ENCODE measurements around the gene CDC5L. TPM values are rescaled to one million over a fixed set of nuclear protein-coding genes. Genes with fewer than 3 reads are reported as not detected.

CDC5L gene
- total RNA-seq, 1 donor from 2014 or later, result 26.6 TPM

DNA sequence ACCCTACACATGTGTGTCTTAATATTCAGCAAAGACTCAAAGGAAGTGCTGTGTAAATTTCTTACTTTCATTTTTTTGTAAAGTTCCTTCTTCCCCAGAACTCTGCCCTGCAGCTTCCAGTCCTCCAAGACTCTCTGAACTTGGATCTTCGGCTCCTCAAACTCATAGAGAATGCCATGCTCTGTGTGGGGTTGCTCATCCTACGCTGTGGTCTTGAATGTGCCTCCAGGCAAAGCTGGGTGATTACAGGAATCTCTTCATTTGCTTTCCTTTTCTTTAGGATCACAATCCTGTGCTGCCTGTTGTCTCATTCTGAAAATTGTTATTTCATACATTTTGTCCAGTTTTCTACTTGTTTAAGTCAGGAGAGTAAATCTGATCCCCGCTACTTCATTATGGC lies 14.5 kb upstream of the CDC5L start:
- intact Hi-C loops (cut with micrococcal nuclease), result no loop called here

GRCh38 chr6:44373787-44374186 lies 13.7 kb upstream of the CDC5L start:
- intact Hi-C loops (cut with micrococcal nuclease), result no loop called here

GRCh38 chr6:44375071-44375470 lies 12.4 kb upstream of the CDC5L start:
- intact Hi-C loops (cut with micrococcal nuclease), result no loop called here

GRCh38 chr6:44377484-44377883 lies 10.0 kb upstream of the CDC5L start:
- intact Hi-C loops (cut with micrococcal nuclease), result no loop called here

- intact Hi-C loops (cut with micrococcal nuclease), result no loop called here
Measured at GRCh38 chr6:44377971-44378370, 9.5 kb upstream of the CDC5L start.

- intact Hi-C loops (cut with micrococcal nuclease), result no loop called here
Measured at GRCh38 chr6:44381739-44382138, 5.8 kb upstream of the CDC5L start.

DNA sequence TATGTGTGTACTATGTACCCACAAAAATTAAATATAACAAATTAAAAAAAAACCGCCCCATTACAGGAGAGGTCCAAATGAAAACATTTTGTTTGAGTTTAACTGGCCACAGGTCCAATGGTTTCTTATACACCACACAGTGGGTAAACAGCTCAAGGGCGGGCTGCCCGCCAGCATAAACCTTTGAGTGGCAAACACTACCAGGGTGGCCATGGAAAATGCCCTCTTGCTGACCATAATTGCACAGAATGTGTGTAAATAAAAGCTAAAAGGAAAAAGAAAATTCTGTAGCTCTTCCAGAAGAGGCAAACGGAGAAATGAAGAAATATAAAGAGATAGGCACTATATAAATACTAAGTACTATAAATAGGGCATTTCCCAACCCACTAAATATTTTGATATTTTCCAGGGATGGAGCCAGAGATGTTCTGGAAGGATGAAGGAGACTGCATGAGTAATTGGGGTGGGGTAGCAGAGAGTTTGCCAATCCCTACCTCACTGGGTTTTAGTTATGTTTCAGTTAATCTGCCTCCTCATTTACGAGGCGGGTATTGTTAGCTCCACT lies 1.1 kb upstream of the CDC5L start:
- intact Hi-C loops (cut with micrococcal nuclease), result loop anchor here (2.0 to 5.0 kb wide), 8 partner anchors 140 to 1824 kb away; partner anchors contain the start of genes GTPBP2, HSP90AB1, POLH and POLR1C

- intact Hi-C loops (cut with micrococcal nuclease), result loop anchor here (1.0 to 5.0 kb wide), 12 partner anchors 74 to 1825 kb away; partner anchors contain the start of genes AARS2, GTPBP2, HSP90AB1 and MRPL14
Measured at GRCh38 chr6:44386929-44387345, 569 bp upstream of the CDC5L start.

- intact Hi-C loops (cut with micrococcal nuclease), result loop anchor here (5.0 kb wide), 3 partner anchors 616 to 1826 kb away; partner anchors contain the start of genes POLR1C, UBR2, VEGFA and YIPF3
Measured at GRCh38 chr6:44388135-44388487, 605 bp downstream of the CDC5L start.

DNA sequence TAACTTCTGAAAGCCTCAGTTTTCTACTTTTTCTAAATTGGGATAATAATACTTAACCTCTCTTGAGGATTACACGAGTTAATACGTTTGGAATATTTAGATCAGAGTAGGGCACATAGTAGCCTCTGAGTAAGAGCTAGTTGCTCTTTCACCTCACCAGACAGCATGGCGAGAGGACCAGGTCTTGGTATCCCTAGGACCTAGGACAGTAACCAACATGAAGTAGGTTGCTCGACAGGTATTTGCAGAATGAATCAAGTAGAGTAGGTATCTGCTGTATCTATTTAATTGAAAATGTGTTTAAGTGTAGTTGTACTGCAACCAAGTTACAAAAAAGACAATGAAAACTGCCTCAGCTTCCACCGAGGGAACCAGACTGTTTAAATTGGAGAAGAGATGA lies 1.4 kb downstream of the CDC5L start:
- intact Hi-C loops (cut with micrococcal nuclease), result loop anchor here (5.0 kb wide), 3 partner anchors 617 to 1827 kb away; partner anchors contain the start of genes POLR1C, UBR2, VEGFA and YIPF3

DNA sequence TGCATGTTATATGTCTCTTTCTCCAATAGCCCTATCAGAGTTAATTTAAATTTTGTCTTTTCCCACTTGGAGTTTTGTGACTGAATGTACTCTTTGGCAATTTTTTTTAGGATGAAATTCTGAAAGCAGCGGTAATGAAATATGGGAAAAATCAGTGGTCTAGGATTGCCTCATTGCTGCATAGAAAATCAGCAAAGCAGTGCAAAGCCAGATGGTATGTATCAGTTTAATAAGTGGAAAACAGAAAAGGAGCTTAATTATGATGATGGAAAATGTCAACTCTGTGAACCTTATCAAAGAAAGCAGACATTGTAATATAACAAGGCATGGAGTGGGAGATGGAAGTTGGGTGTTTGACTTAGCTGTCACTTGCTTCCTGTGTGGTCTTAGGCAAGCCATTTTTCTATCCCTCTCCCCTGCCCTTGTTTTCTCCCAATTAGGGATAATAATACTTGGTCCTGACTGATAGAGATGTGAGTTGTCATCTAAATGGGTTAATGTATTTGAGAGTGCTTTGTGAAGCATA lies 2.7 kb downstream of the CDC5L start:
- intact Hi-C loops (cut with micrococcal nuclease), result no loop called here

- intact Hi-C loops (cut with micrococcal nuclease), result no loop called here
Measured at GRCh38 chr6:44395501-44395900, 8.0 kb downstream of the CDC5L start.

- intact Hi-C loops (cut with micrococcal nuclease), result no loop called here
Measured at GRCh38 chr6:44396968-44397367, 9.5 kb downstream of the CDC5L start.

- intact Hi-C loops (cut with micrococcal nuclease), result no loop called here
Measured at GRCh38 chr6:44397424-44398164, 10.1 kb downstream of the CDC5L start.

- intact Hi-C loops (cut with micrococcal nuclease), result no loop called here
Measured at GRCh38 chr6:44399991-44400390, 12.5 kb downstream of the CDC5L start.

DNA sequence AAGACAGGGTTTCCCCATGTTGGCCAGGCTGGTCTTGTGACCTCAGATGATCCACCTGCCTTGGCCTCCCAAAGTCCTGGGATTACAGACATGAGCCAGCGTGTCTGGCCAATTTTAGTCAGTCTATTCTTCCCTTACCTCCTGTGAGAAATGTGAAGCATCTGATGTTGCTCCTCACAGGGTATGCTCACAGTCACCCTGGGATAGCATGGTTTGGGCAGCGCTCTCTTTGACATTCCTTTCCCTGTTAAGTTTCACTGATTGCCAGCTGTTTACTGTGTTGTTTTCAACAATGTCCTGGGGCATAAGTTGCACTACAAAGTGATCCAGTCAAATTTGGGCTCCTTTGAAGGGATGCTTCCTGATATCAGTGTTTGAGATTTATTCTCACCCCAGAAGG lies 13.1 kb downstream of the CDC5L start:
- intact Hi-C loops (cut with micrococcal nuclease), result no loop called here

DNA sequence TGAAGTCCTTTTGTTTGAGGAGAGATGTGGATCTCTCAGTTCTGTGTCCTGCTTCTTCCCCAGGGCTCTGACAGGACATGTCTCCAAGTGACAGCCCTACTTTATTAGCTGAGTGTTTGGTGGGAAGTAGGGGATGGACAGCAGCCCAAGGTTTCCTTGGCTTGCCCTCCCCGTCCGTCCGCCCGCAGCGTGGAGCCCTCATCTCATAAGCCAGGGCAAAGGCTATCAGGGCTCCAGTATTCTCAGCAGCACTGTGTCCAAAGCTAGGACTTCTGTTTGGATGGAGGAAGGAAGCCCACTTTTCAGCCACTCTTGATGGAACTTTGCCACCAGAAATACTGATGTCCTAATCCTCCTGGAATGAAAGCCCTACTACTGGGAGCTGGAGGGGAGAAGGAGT lies 13.6 kb downstream of the CDC5L start:
- intact Hi-C loops (cut with micrococcal nuclease), result no loop called here

GRCh38 chr6:44404022-44404714 lies 16.7 kb downstream of the CDC5L start:
- intact Hi-C loops (cut with micrococcal nuclease), result no loop called here

- intact Hi-C loops (cut with micrococcal nuclease), result no loop called here
Measured at GRCh38 chr6:44404715-44405099, 17.2 kb downstream of the CDC5L start.

GRCh38 chr6:44407951-44408670 lies 20.6 kb downstream of the CDC5L start:
- intact Hi-C loops (cut with micrococcal nuclease), result no loop called here

DNA sequence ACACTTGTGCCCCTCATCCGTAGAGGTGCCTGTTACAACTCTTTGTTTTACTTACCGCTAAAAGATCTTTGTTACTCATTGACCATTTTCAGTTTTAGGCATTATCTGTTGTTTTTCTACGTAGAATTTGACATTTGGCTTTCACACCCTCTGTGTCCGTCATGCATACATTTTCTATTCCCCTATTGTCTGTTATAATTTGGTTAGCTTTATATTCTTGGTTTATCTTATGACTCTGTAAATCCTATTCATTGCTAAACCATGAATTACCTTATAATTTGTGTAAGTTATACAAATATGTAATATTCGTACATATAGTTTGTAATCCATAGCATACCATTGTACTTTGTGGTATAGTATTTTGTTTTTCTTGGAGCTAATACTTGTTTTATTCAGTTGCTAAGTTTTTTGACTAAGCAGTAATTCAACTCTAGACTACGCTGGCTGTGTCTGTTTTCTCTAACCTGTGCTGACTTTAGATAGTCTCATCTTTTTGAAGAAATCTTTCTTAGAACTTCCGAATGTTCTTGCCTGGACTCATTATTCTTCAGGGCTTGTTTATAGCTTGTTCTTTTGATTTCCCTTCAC lies 21.8 kb downstream of the CDC5L start:
- intact Hi-C loops (cut with micrococcal nuclease), result no loop called here
